Measurements from ENCODE around the gene TMEM91. TPM values are rescaled to one million over a fixed set of nuclear protein-coding genes. Genes with fewer than 3 reads are reported as not detected.
A peak's percentile ranks its signal among the peaks of the same experiment; 100 is the strongest.

TMEM91 gene
- total and polyA plus RNA-seq, 9 of the 15 experiments (the other 6 are each of a cell fraction or from before 2014, with no cell fraction given) = 1.2 to 5.2 (median 2.7) TPM

DNA sequence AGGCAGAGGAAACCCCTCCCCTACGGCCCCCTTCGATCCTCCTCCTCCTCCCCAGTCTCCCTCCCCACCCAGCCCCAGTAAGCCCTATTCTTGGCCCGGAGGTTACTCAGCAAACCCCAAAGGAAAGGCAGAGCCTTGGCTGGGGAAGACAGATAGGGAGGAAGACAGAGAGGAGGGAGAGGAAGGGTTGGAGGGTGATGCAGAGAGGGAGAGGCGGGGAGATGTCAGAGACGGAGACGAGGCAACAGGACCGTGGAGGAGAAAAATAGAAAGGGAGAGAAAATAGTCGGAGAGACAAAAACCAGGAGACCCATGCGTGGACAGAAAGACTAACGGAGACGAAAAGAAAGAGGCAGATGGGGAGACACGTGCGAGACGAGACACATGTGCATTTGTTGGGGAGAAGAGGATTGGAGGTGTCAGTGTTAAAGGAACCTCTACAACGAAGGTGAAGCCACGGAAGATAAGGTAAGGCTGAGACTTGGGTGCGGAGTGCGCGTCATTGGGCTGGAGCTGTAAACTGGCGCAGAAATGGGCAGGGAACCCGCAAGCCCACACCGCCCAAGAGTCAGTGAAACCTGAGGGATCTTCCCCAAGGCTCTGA lies 25.5 kb upstream of the TMEM91 start (continued):
- TF ChIP-seq, protein P1, sequence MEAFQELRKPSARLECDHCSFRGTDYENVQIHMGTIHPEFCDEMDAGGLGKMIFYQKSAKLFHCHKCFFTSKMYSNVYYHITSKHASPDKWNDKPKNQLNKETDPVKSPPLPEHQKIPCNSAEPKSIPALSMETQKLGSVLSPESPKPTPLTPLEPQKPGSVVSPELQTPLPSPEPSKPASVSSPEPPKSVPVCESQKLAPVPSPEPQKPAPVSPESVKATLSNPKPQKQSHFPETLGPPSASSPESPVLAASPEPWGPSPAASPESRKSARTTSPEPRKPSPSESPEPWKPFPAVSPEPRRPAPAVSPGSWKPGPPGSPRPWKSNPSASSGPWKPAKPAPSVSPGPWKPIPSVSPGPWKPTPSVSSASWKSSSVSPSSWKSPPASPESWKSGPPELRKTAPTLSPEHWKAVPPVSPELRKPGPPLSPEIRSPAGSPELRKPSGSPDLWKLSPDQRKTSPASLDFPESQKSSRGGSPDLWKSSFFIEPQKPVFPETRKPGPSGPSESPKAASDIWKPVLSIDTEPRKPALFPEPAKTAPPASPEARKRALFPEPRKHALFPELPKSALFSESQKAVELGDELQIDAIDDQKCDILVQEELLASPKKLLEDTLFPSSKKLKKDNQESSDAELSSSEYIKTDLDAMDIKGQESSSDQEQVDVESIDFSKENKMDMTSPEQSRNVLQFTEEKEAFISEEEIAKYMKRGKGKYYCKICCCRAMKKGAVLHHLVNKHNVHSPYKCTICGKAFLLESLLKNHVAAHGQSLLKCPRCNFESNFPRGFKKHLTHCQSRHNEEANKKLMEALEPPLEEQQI (IDR thresholded peaks at IDR 0.05) = no peak
- no peak for TF ChIP-seq ZNF778 (CRISPR knock-in tag; IDR thresholded peaks at IDR 0.05)
- TF ChIP-seq, protein P2, sequence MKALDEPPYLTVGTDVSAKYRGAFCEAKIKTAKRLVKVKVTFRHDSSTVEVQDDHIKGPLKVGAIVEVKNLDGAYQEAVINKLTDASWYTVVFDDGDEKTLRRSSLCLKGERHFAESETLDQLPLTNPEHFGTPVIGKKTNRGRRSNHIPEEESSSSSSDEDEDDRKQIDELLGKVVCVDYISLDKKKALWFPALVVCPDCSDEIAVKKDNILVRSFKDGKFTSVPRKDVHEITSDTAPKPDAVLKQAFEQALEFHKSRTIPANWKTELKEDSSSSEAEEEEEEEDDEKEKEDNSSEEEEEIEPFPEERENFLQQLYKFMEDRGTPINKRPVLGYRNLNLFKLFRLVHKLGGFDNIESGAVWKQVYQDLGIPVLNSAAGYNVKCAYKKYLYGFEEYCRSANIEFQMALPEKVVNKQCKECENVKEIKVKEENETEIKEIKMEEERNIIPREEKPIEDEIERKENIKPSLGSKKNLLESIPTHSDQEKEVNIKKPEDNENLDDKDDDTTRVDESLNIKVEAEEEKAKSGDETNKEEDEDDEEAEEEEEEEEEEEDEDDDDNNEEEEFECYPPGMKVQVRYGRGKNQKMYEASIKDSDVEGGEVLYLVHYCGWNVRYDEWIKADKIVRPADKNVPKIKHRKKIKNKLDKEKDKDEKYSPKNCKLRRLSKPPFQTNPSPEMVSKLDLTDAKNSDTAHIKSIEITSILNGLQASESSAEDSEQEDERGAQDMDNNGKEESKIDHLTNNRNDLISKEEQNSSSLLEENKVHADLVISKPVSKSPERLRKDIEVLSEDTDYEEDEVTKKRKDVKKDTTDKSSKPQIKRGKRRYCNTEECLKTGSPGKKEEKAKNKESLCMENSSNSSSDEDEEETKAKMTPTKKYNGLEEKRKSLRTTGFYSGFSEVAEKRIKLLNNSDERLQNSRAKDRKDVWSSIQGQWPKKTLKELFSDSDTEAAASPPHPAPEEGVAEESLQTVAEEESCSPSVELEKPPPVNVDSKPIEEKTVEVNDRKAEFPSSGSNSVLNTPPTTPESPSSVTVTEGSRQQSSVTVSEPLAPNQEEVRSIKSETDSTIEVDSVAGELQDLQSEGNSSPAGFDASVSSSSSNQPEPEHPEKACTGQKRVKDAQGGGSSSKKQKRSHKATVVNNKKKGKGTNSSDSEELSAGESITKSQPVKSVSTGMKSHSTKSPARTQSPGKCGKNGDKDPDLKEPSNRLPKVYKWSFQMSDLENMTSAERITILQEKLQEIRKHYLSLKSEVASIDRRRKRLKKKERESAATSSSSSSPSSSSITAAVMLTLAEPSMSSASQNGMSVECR (CRISPR knock-in tag; IDR thresholded peaks at IDR 0.05) = peak; percentile 77
- TF ChIP-seq NFE2L1 (tag; IDR thresholded peaks at IDR 0.05; ENCODE audit: borderline replicate concordance, low read depth) = no peak
- TF ChIP-seq CSDE1 (IDR thresholded peaks at IDR 0.05) = peak in 1 of 2 experiments; percentile 33; a peak in 1 of 4 replicates
- TF ChIP-seq, protein P3, sequence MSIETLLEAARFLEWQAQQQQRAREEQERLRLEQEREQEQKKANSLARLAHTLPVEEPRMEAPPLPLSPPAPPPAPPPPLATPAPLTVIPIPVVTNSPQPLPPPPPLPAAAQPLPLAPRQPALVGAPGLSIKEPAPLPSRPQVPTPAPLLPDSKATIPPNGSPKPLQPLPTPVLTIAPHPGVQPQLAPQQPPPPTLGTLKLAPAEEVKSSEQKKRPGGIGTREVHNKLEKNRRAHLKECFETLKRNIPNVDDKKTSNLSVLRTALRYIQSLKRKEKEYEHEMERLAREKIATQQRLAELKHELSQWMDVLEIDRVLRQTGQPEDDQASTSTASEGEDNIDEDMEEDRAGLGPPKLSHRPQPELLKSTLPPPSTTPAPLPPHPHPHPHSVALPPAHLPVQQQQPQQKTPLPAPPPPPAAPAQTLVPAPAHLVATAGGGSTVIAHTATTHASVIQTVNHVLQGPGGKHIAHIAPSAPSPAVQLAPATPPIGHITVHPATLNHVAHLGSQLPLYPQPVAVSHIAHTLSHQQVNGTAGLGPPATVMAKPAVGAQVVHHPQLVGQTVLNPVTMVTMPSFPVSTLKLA (conservative IDR thresholded peaks at IDR 0.05) = peak; percentile 94 to 97
- peak; percentile 30; the same call in 1 of the 2 replicates for TF ChIP-seq ZNF316 (IDR thresholded peaks at IDR 0.05)
- no peak for TF ChIP-seq TCF7 (IDR thresholded peaks at IDR 0.05; ENCODE audit: borderline replicate concordance)
- TF ChIP-seq ZNF384 (IDR thresholded peaks at IDR 0.05; ENCODE audit: low read depth, low read length) = no peak
- TF ChIP-seq FUS (optimal IDR thresholded peaks at IDR 0.05; ENCODE audit: low read depth, low read length) = no peak
- TF ChIP-seq RCOR1 (IDR thresholded peaks at IDR 0.05; ENCODE audit: borderline replicate concordance in 1 of 2, low read depth in 2 of 2, low read length in 2 of 2) = peak in 1 of 2 experiments; percentile 68; a peak in 3 of 4 replicates
- TF ChIP-seq MYC (IDR thresholded peaks at IDR 0.05; ENCODE audit: low read depth, low read length) = no peak
- peak; percentile 62; the same call in 1 of the 2 replicates for TF ChIP-seq MYC (CRISPR knock-in tag; IDR thresholded peaks at IDR 0.05; ENCODE audit: borderline replicate concordance, low read depth)
- no peak for TF ChIP-seq RBM25 (IDR thresholded peaks at IDR 0.05; ENCODE audit: low read depth, low read length, severe bottlenecking)
- TF ChIP-seq, protein P4, sequence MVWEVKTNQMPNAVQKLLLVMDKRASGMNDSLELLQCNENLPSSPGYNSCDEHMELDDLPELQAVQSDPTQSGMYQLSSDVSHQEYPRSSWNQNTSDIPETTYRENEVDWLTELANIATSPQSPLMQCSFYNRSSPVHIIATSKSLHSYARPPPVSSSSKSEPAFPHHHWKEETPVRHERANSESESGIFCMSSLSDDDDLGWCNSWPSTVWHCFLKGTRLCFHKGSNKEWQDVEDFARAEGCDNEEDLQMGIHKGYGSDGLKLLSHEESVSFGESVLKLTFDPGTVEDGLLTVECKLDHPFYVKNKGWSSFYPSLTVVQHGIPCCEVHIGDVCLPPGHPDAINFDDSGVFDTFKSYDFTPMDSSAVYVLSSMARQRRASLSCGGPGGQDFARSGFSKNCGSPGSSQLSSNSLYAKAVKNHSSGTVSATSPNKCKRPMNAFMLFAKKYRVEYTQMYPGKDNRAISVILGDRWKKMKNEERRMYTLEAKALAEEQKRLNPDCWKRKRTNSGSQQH (CRISPR knock-in tag; IDR thresholded peaks at IDR 0.05) = 0 out of 2 replicates have a peak, but pooled peaks have one; percentile 19
- TF ChIP-seq NR2C2 (CRISPR knock-in tag; IDR thresholded peaks at IDR 0.05) = no peak
- no peak for TF ChIP-seq NR2C2 (tag; IDR thresholded peaks at IDR 0.05)
- TF ChIP-seq FOXP1 (CRISPR knock-in tag; IDR thresholded peaks at IDR 0.05) = peak; percentile 70; the same call in 1 of the 2 replicates
- 0 out of 2 replicates have a peak, but pooled peaks have one; percentile 7 for TF ChIP-seq CREM (IDR thresholded peaks at IDR 0.05; ENCODE audit: low read depth)

Data from K562 (cell line).